H4 (cell line): ENCODE measurements around the gene MVB12B. TPM values are rescaled to one million over a fixed set of nuclear protein-coding genes. Genes with fewer than 3 reads are reported as not detected.

Experiments used
- DNase-seq: peaks from one replicate; pipeline ENCODE4 v3.0.0-alpha.2; 2015; ENCODE audit warnings: low spot score
- total RNA-seq: library from RNA; depleted of rRNA; stranded (reverse); fragments of >200 nt; shearing (Covaris generic); gene quantifications from 2 replicates; pipeline ENCODE4 v1.2.3, GENCODE V29; 2014

The MVB12B gene
- total RNA-seq, 1 experiment from 2014 or later = 2.8 TPM

- DNase-seq = no peak
These were observed 23.9 kb upstream of the MVB12B start for GRCh38 chr9:126302730-126303129.

GRCh38 chr9:126303488-126303887, 23.1 kb upstream of the MVB12B start:
- DNase-seq = no peak

- DNase-seq = no peak
These were observed 22.2 kb upstream of the MVB12B start for GRCh38 chr9:126304207-126304970.

GRCh38 chr9:126304971-126305320, 21.7 kb upstream of the MVB12B start:
- no peak for DNase-seq

- no peak for DNase-seq
These were observed 20.5 kb upstream of the MVB12B start for GRCh38 chr9:126306071-126306647.

- DNase-seq = no peak
These were observed 19.1 kb upstream of the MVB12B start for GRCh38 chr9:126307322-126308061.

GRCh38 chr9:126309427-126310189, 17.0 kb upstream of the MVB12B start:
- DNase-seq = no peak

GRCh38 chr9:126312584-126313551, 13.8 kb upstream of the MVB12B start:
- no peak for DNase-seq

- DNase-seq = no peak
These were observed 10.5 kb upstream of the MVB12B start for GRCh38 chr9:126316085-126316655.

GRCh38 chr9:126317513-126317912, 9.1 kb upstream of the MVB12B start:
- DNase-seq = no peak

GRCh38 chr9:126318858-126319257, 7.8 kb upstream of the MVB12B start:
- no peak for DNase-seq

- DNase-seq = no peak
These were observed 7.0 kb upstream of the MVB12B start for GRCh38 chr9:126319671-126320070.

GRCh38 chr9:126320158-126320922, 6.3 kb upstream of the MVB12B start:
- DNase-seq = no peak

- no peak for DNase-seq
These were observed 4.9 kb upstream of the MVB12B start for GRCh38 chr9:126321742-126322141.

- no peak for DNase-seq
These were observed 808 bp upstream of the MVB12B start for GRCh38 chr9:126325821-126326220.

GRCh38 chr9:126327006-126327713, 531 bp downstream of the MVB12B start:
- no peak for DNase-seq

- no peak for DNase-seq
These were observed 1.1 kb downstream of the MVB12B start for GRCh38 chr9:126327714-126328185.

- no peak for DNase-seq
These were observed 1.8 kb downstream of the MVB12B start for GRCh38 chr9:126328407-126328806.
